Natural killer cell (primary cell): ENCODE measurements around the gene LGI1. TPM values are rescaled to one million over a fixed set of nuclear protein-coding genes. Genes with fewer than 3 reads are reported as not detected.

Experiments
- ATAC-seq, 3 donors: fragments of 150-1000 bp in 2 of 3; fragments of 200-7000 bp in 1 of 3; cut with Tn5 transposase; 1 replicate in 1 of 3; 2 replicates in 2 of 3; pipeline ENCODE4 v1.10.0; 2021; ENCODE audit warnings: mild to moderate bottlenecking in 2 of 3, moderate library complexity in 2 of 3
- DNase-seq, 2 donors: peaks; one replicate each; pipeline versions ENCODE4 v3.0.0 to v3.0.0-alpha.2; 2013 to 2021; ENCODE audit warnings: mixed read lengths in 1 of 2
- H3K27ac ChIP-seq: one replicate; pipeline ENCODE4 v1.5.1; 2013; ENCODE audit warnings: mild to moderate bottlenecking, low read length
- H3K27me3 ChIP-seq: one replicate; pipeline ENCODE4 v1.6.1; 2013; ENCODE audit warnings: low read length; ENCODE audit not compliant: control insufficient read depth, insufficient read depth
- H3K36me3 ChIP-seq: one replicate; pipeline ENCODE4 v1.6.1; 2013; ENCODE audit warnings: low read length; ENCODE audit not compliant: control insufficient read depth, insufficient read depth
- H3K4me1 ChIP-seq: one replicate; pipeline ENCODE4 v1.6.1; 2013; ENCODE audit warnings: low read length; ENCODE audit not compliant: control insufficient read depth, insufficient read depth
- H3K4me3 ChIP-seq: one replicate; pipeline ENCODE4 v1.5.1; 2013; ENCODE audit warnings: low read length
- H3K9me3 ChIP-seq: one replicate; pipeline ENCODE4 v1.6.1; 2013; ENCODE audit warnings: low read length; ENCODE audit not compliant: control insufficient read depth, insufficient read depth
- H3K27ac Mint-ChIP-seq, 2 donors: one replicate each; pipeline ENCODE4 v1.8.0; 2022; ENCODE audit warnings: mild to moderate bottlenecking in 2 of 2, mixed read lengths in 2 of 2, moderate library complexity in 1 of 2
- H3K27me3 Mint-ChIP-seq, 2 donors: one replicate each; pipeline ENCODE4 v1.8.0; 2022; ENCODE audit warnings: low read depth in 2 of 2, mixed read lengths in 2 of 2
- H3K36me3 Mint-ChIP-seq: one replicate; pipeline ENCODE4 v1.8.0; 2022; ENCODE audit warnings: mixed read lengths
- H3K4me1 Mint-ChIP-seq, 2 donors: one replicate each; pipeline ENCODE4 v1.8.0; 2022; ENCODE audit warnings: mixed read lengths in 2 of 2
- H3K4me3 Mint-ChIP-seq: one replicate; pipeline ENCODE4 v1.8.0; 2022; ENCODE audit warnings: mild to moderate bottlenecking, moderate library complexity, mixed read lengths
- H3K9me3 Mint-ChIP-seq, 2 donors: one replicate each; pipeline ENCODE4 v1.8.0; 2022; ENCODE audit warnings: mixed read lengths in 2 of 2
- CTCF ChIP-seq: fragments of 200-600 bp; IDR thresholded peaks from one replicate; pipeline ENCODE4 v1.8.0; 2022; ENCODE audit warnings: antibody characterized with exemption
- WGBS: methylation state at CpG from one replicate; pipeline ENCODE4 v1.1.7; 2013; ENCODE audit warnings: missing lambda C conversion rate; ENCODE audit not compliant: insufficient coverage; 5-methylcytosine and 5-hydroxymethylcytosine counted together
- intact Hi-C: fragments of 100-400 bp; cut with micrococcal nuclease; formaldehyde crosslinking; loops from one replicate; pipeline ENCODE4 v1.14.2; 2022
- total RNA-seq, 4 donors: library from RNA; stranded (reverse); fragments of 120-200 nt in 1 of 4; gene quantifications; one replicate each; pipeline versions ENCODE4 v1.2.3 to v1.2.4, GENCODE V29; 2013 to 2022

Gene LGI1
- total RNA-seq, 3 donors from 2014 or later (not counting 1 experiment from before 2014, with no cell fraction given): not detected

GRCh38 chr10:93742633-93743349, 14.9 kb upstream of the LGI1 start:
- Histone ChIP-seq H3K4me3 (no peak overlapping the region), H3K27me3 (no peaks in the 10 kb centered on the region), H3K36me3 (no peaks in the 10 kb centered on the region), H3K4me1 (no peaks in the 10 kb centered on the region), H3K9me3 (no peaks in the 10 kb centered on the region), H3K27ac (no peak overlapping the region)
- no peaks in the 10 kb centered on the region for H3K36me3 Mint-ChIP-seq
- no peak overlapping the region for H3K27ac Mint-ChIP-seq
- no peak overlapping the region for H3K4me3 Mint-ChIP-seq
- ATAC-seq (peak in 2 of 3 donors; percentile 24 to 64), DNase-seq (no peak)
- no peaks in the 10 kb centered on the region for H3K4me1 Mint-ChIP-seq
- intact Hi-C loops: no loop called here
- peaks cover 6 to 14% of the 10 kb centered on the region in 2 donors for H3K27me3 Mint-ChIP-seq
- no peak for TF ChIP-seq CTCF
- H3K9me3 Mint-ChIP-seq: peaks cover 0 to 2% of the 10 kb centered on the region in 2 donors
- 58% methylated on average over 4 of the region's 8 CpGs for WGBS

- intact Hi-C loops: loop anchor here (1.0 kb wide), 1 partner anchor 22 kb away; no protein-coding TSS in a partner anchor
- no peak for ATAC-seq
- no peak overlapping the region for H3K4me3 Mint-ChIP-seq
- Histone ChIP-seq H3K27ac (no peak overlapping the region), H3K4me3 (no peak overlapping the region), H3K9me3 (no peaks in the 10 kb centered on the region), H3K36me3 (no peaks in the 10 kb centered on the region), H3K27me3 (no peaks in the 10 kb centered on the region), H3K4me1 (no peaks in the 10 kb centered on the region)
- TF ChIP-seq CTCF: no peak
- H3K4me1 Mint-ChIP-seq: no peaks in the 10 kb centered on the region
- DNase-seq: no peak
- 87% methylated on average over 3 of the region's 9 CpGs for whole genome bisulfite sequencing
- peaks cover 5 to 9% of the 10 kb centered on the region in 2 donors for H3K27me3 Mint-ChIP-seq
- no peaks in the 10 kb centered on the region for H3K36me3 Mint-ChIP-seq
- H3K9me3 Mint-ChIP-seq: no peaks in the 10 kb centered on the region
- H3K27ac Mint-ChIP-seq: no peak overlapping the region
Observed at GRCh38 chr10:93745408-93746065, 12.2 kb upstream of the LGI1 start.

GRCh38 chr10:93746844-93747284, 10.9 kb upstream of the LGI1 start:
- no peaks in the 10 kb centered on the region for H3K4me1 ChIP-seq
- WGBS: 80% methylated on average over 4 of the region's 4 CpGs
- no peaks in the 10 kb centered on the region for H3K9me3 ChIP-seq
- H3K4me3 ChIP-seq: no peak overlapping the region
- no peak overlapping the region for H3K27ac ChIP-seq
- intact Hi-C loops: no loop called here
- DNase-seq (peak in 1 of 2 donors; percentile 17), ATAC-seq (no peak)
- Mint-ChIP-seq H3K9me3 (no peaks in the 10 kb centered on the region), H3K27me3 (peaks cover 5 to 13% of the 10 kb centered on the region in 2 donors), H3K4me1 (peaks cover 4% of the 10 kb centered on the region in 2 donors), H3K4me3 (no peak overlapping the region), H3K36me3 (no peaks in the 10 kb centered on the region), H3K27ac (no peak overlapping the region)
- no peaks in the 10 kb centered on the region for H3K36me3 ChIP-seq
- no peaks in the 10 kb centered on the region for H3K27me3 ChIP-seq
- TF ChIP-seq CTCF: no peak
